Parathyroid adenoma (tissue), 2 donors: ENCODE results near the gene KAT2B.

ENCODE experiments used
- H2AFZ ChIP-seq: fragments of 300-600 bp; sonication (generic); one replicate; pipeline ENCODE4 v1.7.0; 2017; ENCODE audit warnings: antibody characterized with exemption, mild to moderate bottlenecking
- H3K27ac ChIP-seq: fragments of 300-600 bp; sonication (generic); one replicate; pipeline ENCODE4 v1.7.0; 2017
- H3K27me3 ChIP-seq: fragments of 300-600 bp; sonication (generic); one replicate; pipeline ENCODE4 v1.7.0; 2017; ENCODE audit warnings: low read length; ENCODE audit not compliant: control insufficient read depth, insufficient read depth
- H3K36me3 ChIP-seq: fragments of 300-600 bp; sonication (generic); one replicate; pipeline ENCODE4 v1.7.0; 2017; ENCODE audit warnings: low read length; ENCODE audit not compliant: control insufficient read depth, insufficient read depth
- H3K4me1 ChIP-seq: fragments of 300-600 bp; sonication (generic); one replicate; pipeline ENCODE4 v1.7.0; 2017; ENCODE audit warnings: control low read depth
- H3K4me2 ChIP-seq: fragments of 300-600 bp; sonication (generic); one replicate; pipeline ENCODE4 v1.7.0; 2017; ENCODE audit warnings: low read length
- H3K4me3 ChIP-seq: fragments of 300-600 bp; sonication (generic); one replicate; pipeline ENCODE4 v1.7.0; 2017; ENCODE audit warnings: low read depth, low read length
- H3K79me2 ChIP-seq: fragments of 300-600 bp; sonication (generic); one replicate; pipeline ENCODE4 v1.7.0; 2017; ENCODE audit warnings: control low read depth
- H3K9ac ChIP-seq: fragments of 300-600 bp; sonication (generic); one replicate; pipeline ENCODE4 v1.7.0; 2017; ENCODE audit warnings: mild to moderate bottlenecking
- H3K9me3 ChIP-seq: fragments of 300-600 bp; sonication (generic); one replicate; pipeline ENCODE4 v1.7.0; 2017; ENCODE audit warnings: low read length; ENCODE audit not compliant: control insufficient read depth
- TF ChIP-seq, protein P1 (sequence below): fragments of 300-600 bp; sonication (generic); IDR thresholded peaks from one replicate; pipeline ENCODE4 v1.7.0; 2017; ENCODE audit warnings: antibody characterized with exemption, mild to moderate bottlenecking
- donor health status: primary hyperparathyroidism.

The KAT2B gene

DNA sequence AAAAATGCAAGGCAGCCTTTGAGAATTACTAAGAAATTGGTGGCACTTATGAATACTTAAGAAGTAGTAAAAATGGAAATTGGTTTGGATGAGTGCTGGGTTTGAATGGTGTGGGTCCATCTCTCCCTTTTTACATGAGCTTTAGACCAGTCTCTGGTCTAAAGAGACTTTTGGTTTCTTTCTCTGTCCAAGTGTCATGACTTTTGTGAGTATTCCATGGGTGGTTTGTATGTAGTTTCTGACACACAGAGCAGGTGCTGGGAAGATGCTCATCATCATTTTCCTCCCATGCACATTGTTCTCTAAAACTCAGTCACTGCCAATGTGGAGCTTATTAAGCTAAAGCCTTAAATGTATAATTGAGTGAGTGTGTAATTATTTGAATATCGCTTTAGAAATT is 63.5 kb downstream of the KAT2B start:
- Histone ChIP-seq H3K9ac (no peak overlapping the region), H3K36me3 (no peaks in the 10 kb centered on the region), H2AFZ (peak overlapping the region; percentile 31), H3K79me2 (peaks cover 2% of the 10 kb centered on the region), H3K4me3 (no peak overlapping the region), H3K4me1 (peaks cover 22% of the 10 kb centered on the region), H3K4me2 (no peak overlapping the region), H3K9me3 (no peaks in the 10 kb centered on the region), H3K27ac (peak overlapping the region; percentile 83), H3K27me3 (no peaks in the 10 kb centered on the region)
- TF ChIP-seq, protein P1, sequence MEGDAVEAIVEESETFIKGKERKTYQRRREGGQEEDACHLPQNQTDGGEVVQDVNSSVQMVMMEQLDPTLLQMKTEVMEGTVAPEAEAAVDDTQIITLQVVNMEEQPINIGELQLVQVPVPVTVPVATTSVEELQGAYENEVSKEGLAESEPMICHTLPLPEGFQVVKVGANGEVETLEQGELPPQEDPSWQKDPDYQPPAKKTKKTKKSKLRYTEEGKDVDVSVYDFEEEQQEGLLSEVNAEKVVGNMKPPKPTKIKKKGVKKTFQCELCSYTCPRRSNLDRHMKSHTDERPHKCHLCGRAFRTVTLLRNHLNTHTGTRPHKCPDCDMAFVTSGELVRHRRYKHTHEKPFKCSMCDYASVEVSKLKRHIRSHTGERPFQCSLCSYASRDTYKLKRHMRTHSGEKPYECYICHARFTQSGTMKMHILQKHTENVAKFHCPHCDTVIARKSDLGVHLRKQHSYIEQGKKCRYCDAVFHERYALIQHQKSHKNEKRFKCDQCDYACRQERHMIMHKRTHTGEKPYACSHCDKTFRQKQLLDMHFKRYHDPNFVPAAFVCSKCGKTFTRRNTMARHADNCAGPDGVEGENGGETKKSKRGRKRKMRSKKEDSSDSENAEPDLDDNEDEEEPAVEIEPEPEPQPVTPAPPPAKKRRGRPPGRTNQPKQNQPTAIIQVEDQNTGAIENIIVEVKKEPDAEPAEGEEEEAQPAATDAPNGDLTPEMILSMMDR, result no peak

DNA sequence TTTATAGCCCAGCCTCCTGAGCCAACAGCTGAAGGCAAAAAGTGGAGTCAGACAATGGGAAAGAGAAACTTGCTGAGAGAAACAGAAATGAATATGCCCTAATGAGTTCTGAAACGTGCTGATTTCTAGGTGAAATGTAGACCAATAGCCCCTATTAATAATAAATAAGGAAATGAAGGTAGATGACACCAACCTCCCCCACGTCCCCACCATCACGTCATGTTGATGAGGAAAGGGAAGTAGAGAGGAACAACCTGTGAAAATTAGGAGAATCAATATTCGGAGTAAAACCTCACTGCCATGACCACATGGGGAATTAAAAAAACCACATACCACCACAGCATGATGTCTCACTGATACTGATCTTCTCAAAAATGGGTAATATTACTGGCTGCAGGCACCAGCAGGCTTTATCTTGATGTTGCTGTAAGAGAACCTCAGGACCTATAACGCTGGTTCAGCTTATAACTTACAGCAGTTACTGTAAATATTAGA is 64.0 kb downstream of the KAT2B start:
- H3K4me3 ChIP-seq, result no peak overlapping the region
- H2AFZ ChIP-seq, result peak overlapping the region; percentile 31
- no peaks in the 10 kb centered on the region for H3K36me3 ChIP-seq
- peaks cover 19% of the 10 kb centered on the region for H3K4me1 ChIP-seq
- TF ChIP-seq, protein P1, result no peak
- H3K79me2 ChIP-seq, result peaks cover 4% of the 10 kb centered on the region
- no peaks in the 10 kb centered on the region for H3K27me3 ChIP-seq
- H3K9me3 ChIP-seq, result no peaks in the 10 kb centered on the region
- peak overlapping the region; percentile 52 for H3K4me2 ChIP-seq
- no peak overlapping the region for H3K9ac ChIP-seq
- H3K27ac ChIP-seq, result peak overlapping the region; percentile 83

DNA sequence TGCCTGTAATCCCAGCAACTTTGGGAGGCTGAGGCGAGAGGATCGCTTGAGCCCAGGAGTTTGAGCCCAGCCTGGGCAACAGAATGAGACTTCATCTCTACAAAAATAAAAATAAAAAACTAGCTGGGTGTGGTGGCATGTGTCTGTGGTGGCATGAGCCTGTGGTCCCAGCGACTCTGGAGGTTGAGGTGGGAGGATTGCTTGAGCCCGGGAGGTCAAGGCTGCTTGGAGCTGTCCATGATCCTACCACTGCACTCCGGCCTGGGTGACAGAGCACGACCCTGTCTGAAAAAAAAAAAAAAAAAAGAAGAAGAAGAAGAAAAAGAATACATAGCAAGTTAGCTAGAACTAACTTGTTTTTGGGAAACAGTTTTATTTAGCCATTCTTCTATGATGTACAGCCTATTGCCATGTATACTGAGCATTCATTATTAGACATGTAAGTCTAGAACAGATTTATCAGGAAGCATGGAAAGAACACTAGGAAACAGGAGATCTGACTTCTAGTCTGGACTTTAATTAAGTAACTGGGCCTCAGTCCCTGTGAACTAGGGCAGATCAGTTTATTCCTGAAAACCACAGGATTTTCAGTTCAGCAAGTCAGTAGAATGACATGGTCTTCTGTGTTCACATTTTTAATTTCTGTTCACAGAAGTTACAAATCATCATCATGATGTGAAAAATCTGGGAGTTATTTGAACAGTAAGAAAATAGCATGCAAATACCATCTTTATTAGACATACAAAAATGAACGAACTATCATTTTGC is 65.5 kb downstream of the KAT2B start:
- Histone ChIP-seq H3K4me3 (no peak overlapping the region), H3K27ac (no peak overlapping the region), H2AFZ (no peak overlapping the region), H3K9me3 (no peaks in the 10 kb centered on the region), H3K36me3 (no peaks in the 10 kb centered on the region), H3K4me2 (no peak overlapping the region), H3K4me1 (peaks cover 9% of the 10 kb centered on the region), H3K79me2 (peaks cover 4% of the 10 kb centered on the region), H3K27me3 (no peaks in the 10 kb centered on the region), H3K9ac (no peak overlapping the region)
- TF ChIP-seq, protein P1, result no peak

DNA sequence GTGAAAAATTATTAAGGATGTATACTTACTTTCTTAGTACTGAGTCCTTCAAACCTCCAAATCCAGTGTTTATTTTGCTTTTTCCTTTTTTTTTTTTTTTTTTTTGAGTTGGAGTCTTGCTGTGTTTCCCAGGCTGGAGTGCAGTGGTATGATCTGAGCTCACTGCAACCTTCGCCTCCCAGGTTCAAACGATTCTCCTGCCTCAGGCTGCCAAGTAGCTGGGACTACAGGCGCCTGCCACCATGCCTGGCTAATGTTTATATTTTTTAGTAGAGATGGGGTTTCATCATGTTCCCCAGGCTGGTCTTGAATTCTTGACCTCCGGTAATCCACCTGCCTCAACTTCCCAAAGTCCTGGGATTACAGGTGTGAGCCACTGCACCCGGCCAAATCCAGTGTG is 67.5 kb downstream of the KAT2B start:
- Histone ChIP-seq H2AFZ (no peak overlapping the region), H3K4me1 (no peaks in the 10 kb centered on the region), H3K27ac (no peak overlapping the region), H3K9me3 (no peaks in the 10 kb centered on the region), H3K4me2 (no peak overlapping the region), H3K27me3 (no peaks in the 10 kb centered on the region), H3K36me3 (no peaks in the 10 kb centered on the region), H3K9ac (no peak overlapping the region), H3K79me2 (peaks cover 4% of the 10 kb centered on the region), H3K4me3 (no peak overlapping the region)
- TF ChIP-seq, protein P1, result no peak

DNA sequence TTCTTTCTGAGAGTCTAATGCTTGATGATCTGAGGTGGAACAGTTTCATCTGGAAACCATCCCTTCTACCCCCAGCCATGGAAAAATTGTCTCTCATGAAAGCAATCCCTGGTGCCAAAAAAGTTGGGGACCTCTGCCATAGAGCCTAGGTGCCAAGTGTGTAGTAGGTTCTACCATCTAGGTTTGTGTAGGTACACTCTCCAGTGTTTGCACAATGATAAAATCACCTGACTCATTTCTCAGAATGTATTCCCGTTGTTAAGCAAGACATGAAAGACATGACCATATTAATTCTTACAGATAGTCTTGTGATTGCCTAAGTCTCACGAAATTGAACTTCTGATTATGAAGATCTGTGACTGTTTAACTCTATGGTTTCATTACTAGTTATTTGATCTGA is 68.6 kb downstream of the KAT2B start:
- Histone ChIP-seq H3K9me3 (no peaks in the 10 kb centered on the region), H3K79me2 (peaks cover 4% of the 10 kb centered on the region), H2AFZ (no peak overlapping the region), H3K4me1 (no peaks in the 10 kb centered on the region), H3K27ac (no peak overlapping the region), H3K4me3 (no peak overlapping the region), H3K9ac (no peak overlapping the region), H3K27me3 (no peaks in the 10 kb centered on the region), H3K4me2 (no peak overlapping the region), H3K36me3 (no peaks in the 10 kb centered on the region)
- TF ChIP-seq, protein P1, result no peak
